Heart left ventricle (tissue), 13 donors: ENCODE measurements around the gene HNF1B.

Experiments used
- CTCF ChIP-seq, 12 donors: fragments of 200-600 bp; sonication (generic) in 4 of 12; IDR thresholded peaks; one replicate each; pipeline versions ENCODE4 v1.5.0 to v1.8.0; 2018 to 2022; ENCODE audit warnings: antibody characterized with exemption in 12 of 12, mild to moderate bottlenecking in 5 of 12
- POLR2A ChIP-seq, 2 donors: fragments of 450-650 bp; IDR thresholded peaks; one replicate each; pipeline ENCODE4 v1.6.1; 2017; ENCODE audit warnings: antibody characterized with exemption in 2 of 2, mild to moderate bottlenecking in 2 of 2, moderate library complexity in 2 of 2
- donor health status: ischemic (EF 13 %, LVEDD 7.1; RV severe dilation, severe dysfunction).
- donor health status: DM: no; HTN: yes; CAD: no.
- donor health status: DM: no; HTN: no; CAD: no.
- donor health status: ischemic (EF 25% LVEDD 6.9; RV normal size, moderate dysfunction).
- donor health status: ischemic (EF 25% LVEDD 5.7; RV mildly dilated, moderate dysfunction).
- donor health status: ischemic (EF 35%, LVEDD 5.7; RV mildly dilated, moderate dysfunction).
- donor health status: nonischemic (EF 11% LVEDD 7.7; RV severe dilation, severe dysfunction).
- donor health status: DM: yes; HTN: yes; CAD: no.
- donor health status: PGD.
- donor health status: ischemic (EF 29% LVEDD 5.4; RV normal size, mild dysfunction).
- donor health status: nonischemic (EF 23%, LVEDD 6.1; RV moderate dilation, normal function).

- TF ChIP-seq CTCF (IDR thresholded peaks at IDR 0.05) (no peak), POLR2A (IDR thresholded peaks at IDR 0.05) (no peak)
Measured at GRCh38 chr17:37711113-37711512, 33.7 kb downstream of the HNF1B start.
